Hematopoietic multipotent progenitor cell treated with erythropoietin and hydrocortisone succinate and interleukin-3 and kit ligand, for 4 days (in vitro differentiated cells): Measurements from ENCODE around the gene SIX3.

Experiments used
- DNase-seq: peaks from one replicate; pipeline ENCODE4 v3.0.0-alpha.2; 2015

SIX3 gene

GRCh38 chr2:44959855-44960254 lies 18.4 kb downstream of the SIX3 start:
- no peak for DNase-seq

- no peak for DNase-seq
These were observed 19.4 kb downstream of the SIX3 start for GRCh38 chr2:44960871-44961270.

- DNase-seq = no peak
These were observed 20.7 kb downstream of the SIX3 start for GRCh38 chr2:44962176-44962695.

- DNase-seq = no peak
These were observed 23.3 kb downstream of the SIX3 start for GRCh38 chr2:44964752-44965236.

- DNase-seq = no peak
These were observed 24.2 kb downstream of the SIX3 start for GRCh38 chr2:44965684-44966083.

- no peak for DNase-seq
These were observed 25.6 kb downstream of the SIX3 start for GRCh38 chr2:44967056-44967455.

GRCh38 chr2:44967727-44968432 lies 26.4 kb downstream of the SIX3 start:
- DNase-seq = no peak

- DNase-seq = no peak
These were observed 28.4 kb downstream of the SIX3 start for GRCh38 chr2:44969936-44970335.

- DNase-seq = no peak
These were observed 29.4 kb downstream of the SIX3 start for GRCh38 chr2:44970846-44971450.

- DNase-seq = no peak
These were observed 31.5 kb downstream of the SIX3 start for GRCh38 chr2:44972771-44973535.

GRCh38 chr2:44974064-44974715 lies 32.7 kb downstream of the SIX3 start:
- DNase-seq = peak; percentile 56

GRCh38 chr2:44975571-44976450 lies 34.3 kb downstream of the SIX3 start:
- DNase-seq = no peak

- no peak for DNase-seq
These were observed 38.1 kb downstream of the SIX3 start for GRCh38 chr2:44979581-44979980.

GRCh38 chr2:44980751-44981713 lies 39.5 kb downstream of the SIX3 start:
- no peak for DNase-seq

- DNase-seq = peak; percentile 84
These were observed 40.2 kb downstream of the SIX3 start for GRCh38 chr2:44981714-44982108.

GRCh38 chr2:44983836-44984604 lies 42.5 kb downstream of the SIX3 start:
- no peak for DNase-seq

- no peak for DNase-seq
These were observed 47.7 kb downstream of the SIX3 start for GRCh38 chr2:44989176-44989575.

- DNase-seq = no peak
These were observed 52.9 kb downstream of the SIX3 start for GRCh38 chr2:44994377-44994776.
